CD4-positive, alpha-beta T cell treated with Interleukin-17A for 4 hours (primary cell): Measurements from ENCODE around the gene CKAP5.

ENCODE experiments used
- DNase-seq: peaks from one replicate; pipeline ENCODE4 v3.0.0-alpha.2; 2020; ENCODE audit warnings: mixed read lengths

The CKAP5 gene

GRCh38 chr11:46697303-46697702 is 148.8 kb downstream of the CKAP5 start:
- DNase-seq: no peak

DNA sequence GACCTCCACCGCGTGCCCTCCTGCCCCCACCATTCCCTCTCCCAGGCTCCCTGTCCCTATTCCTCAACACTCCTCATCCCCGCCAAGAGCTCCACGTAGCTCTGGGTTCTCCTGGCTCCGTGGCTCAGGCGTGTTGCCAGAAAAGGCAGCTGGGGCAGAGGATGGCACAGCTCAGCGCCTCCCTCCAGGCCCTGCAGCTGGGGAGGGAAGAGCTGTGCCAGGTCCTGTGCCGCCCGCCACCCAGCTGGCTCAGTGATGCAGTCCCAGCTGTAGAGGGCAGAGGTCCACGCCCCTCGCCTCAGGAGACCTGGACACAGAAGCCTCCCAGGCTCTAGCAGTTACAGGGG is 149.9 kb downstream of the CKAP5 start:
- no peak for DNase-seq

GRCh38 chr11:46695345-46696211 is 150.5 kb downstream of the CKAP5 start:
- no peak for DNase-seq

- DNase-seq: no peak
These were observed 151.5 kb downstream of the CKAP5 start for GRCh38 chr11:46694607-46695006.

- DNase-seq: no peak
These were observed 152.0 kb downstream of the CKAP5 start for GRCh38 chr11:46694072-46694471.

DNA sequence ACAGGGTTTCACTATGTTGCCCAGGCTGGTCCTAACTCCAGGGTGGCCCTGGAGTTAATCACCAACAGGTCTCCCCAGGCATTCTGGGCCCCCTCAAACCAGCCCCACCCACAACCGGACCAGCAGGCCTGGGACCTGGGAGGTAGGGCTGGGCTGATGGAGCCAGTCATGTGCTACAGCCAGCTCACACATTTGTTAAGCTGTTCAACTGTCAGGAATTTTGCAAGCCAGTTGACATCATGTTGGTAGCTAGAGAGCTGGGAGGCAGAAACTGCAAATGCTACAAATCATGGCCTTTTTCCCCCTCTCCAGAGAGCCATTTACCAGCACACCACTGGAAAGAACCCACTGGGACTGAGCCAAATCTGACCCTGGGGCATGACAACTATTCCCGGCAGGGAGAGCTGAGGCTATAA is 152.5 kb downstream of the CKAP5 start:
- DNase-seq: no peak
